Stimulated activated CD8-positive, alpha-beta memory T cell treated with anti-CD3 and anti-CD28 coated beads, Interleukin-4, amount 100 ng/mL, for 4 hours (primary cell): ENCODE measurements around the gene LAMTOR2.

Experiments
- DNase-seq, 2 donors: peaks; one replicate each; pipeline ENCODE4 v3.0.0-alpha.2; 2020; ENCODE audit warnings: low read depth in 2 of 2, low spot score in 1 of 2

The LAMTOR2 gene

DNA sequence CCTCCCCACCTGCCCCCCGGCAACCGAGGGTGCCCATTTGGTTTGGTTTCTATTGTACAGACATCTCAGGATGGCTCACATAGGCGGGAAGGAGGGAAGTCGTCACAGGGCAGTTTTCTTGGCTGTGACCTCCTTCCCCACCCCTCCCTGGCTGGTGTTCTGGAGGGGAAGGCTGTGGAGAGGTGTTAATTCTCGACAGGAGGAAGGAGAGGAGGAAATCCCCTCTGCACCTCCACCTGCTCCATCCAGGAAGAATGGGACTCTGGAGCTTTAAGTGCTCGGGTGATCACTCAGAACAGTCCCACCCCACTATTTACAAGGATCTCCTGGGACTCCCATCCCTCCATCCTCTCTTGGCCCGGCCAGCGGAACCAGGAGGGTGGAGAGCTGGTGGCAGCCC is 20.1 kb downstream of the LAMTOR2 start:
- no peak for DNase-seq

- DNase-seq, result no peak
Measured at GRCh38 chr1:156075162-156075561, 20.6 kb downstream of the LAMTOR2 start.

GRCh38 chr1:156075775-156076204 is 21.2 kb downstream of the LAMTOR2 start:
- DNase-seq, result no peak

DNA sequence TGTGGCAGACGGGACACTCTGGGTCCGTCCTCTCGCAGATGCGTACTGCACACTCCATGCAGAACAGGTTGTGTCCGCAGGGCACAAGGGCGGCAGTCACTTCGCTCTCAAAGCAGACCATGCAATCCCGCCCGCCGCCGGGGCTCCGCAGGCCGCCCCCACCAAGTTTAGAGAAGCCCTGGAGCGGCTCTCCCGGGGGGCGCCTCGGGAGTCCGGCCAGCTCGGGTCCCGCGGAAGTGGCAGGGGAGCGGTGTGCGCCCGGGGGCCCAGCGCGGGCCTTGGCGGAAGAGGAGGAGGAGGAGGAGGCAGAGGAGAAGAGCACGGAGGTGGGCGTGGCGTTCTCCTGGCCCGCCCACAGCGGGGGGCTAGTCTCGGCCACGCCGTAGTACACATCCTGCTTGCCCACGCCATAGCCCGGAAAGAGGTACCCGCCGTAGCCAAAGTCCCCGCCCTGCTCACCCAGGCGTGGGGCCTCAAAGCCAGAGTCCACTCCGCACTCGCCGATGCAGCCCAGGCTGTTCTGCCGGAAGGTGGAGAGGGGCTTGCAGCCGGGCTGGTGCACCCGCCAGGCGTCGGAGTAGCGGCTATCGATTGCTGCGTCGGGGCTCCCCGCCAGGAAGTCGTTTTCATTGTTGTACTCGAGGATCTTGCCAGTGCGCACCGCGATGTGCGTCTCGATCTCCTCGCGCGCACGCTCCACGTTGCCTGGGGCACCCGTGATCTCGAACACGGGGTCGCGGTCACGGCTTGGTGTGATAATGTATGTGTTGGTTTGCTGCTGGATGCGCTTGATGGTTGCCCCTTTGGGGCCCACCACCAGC is 22.2 kb downstream of the LAMTOR2 start:
- DNase-seq, result no peak

DNA sequence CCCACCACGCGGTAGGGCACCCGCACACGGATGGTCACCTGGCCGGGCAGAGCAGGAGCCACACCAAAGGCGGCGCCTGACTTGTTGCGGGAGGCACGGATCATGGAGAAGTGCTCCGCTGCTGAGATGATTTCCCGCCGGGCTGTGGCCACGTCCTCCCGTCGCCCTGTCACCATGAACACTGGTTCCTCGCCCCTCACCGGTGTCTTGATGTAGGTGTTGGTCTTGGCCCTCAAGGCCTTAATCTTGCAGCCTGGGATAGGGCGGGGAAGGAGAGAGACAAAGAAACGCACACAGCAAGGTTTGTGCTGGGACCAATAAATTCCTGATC is 22.8 kb downstream of the LAMTOR2 start:
- DNase-seq, result no peak

DNA sequence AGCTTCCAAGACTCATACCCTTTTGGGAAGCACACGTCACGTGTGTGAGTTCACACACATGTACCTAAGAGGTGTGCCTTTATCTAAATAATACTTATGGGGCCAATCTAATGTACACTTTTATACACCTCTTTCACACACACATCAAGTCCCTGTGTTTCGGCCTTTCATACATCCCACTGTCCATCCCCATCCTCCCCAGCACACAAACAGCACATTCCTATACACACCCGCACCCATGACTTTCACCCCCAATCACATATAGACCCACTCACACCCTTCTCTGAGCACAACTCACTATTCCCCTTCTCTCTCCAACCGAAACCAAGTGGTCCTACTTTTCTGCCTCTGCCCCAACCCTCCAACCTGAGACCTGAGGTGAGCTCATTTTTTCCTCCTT is 24.1 kb downstream of the LAMTOR2 start:
- DNase-seq, result no peak

GRCh38 chr1:156079762-156080161 is 25.2 kb downstream of the LAMTOR2 start:
- no peak for DNase-seq

DNA sequence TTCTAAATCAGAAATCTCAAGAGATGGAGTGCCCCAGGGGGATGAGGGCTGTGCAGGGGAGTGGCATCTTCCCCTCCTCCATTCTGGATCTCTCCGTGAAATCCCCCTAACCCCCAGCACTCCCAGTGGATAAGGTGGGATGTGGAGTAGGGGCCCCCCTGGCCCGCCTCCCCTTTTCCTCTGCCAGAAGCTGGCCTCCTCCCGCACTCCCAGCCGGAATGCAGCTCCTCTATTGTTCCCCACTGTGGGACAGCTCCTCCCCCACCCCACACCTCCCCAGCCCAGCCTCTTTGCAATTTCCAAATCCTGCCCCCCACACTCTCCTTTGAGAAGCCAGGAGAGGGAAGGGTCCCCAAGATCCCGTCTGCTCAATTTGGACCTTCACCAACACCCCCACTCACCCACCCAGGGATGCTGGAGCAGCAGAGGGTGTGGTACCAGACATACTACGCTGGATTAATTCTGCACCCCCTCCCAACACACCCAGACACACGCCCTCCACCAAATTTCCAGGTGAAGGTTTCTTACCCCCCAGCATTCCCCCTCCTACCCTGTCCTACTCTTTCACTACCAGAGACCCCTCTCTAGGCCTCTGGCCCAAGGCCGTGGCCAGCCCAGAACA is 25.8 kb downstream of the LAMTOR2 start:
- no peak for DNase-seq

- no peak for DNase-seq
Measured at GRCh38 chr1:156080863-156081179, 26.2 kb downstream of the LAMTOR2 start.

GRCh38 chr1:156081180-156081916 is 26.8 kb downstream of the LAMTOR2 start:
- no peak for DNase-seq

GRCh38 chr1:156081917-156082308 is 27.3 kb downstream of the LAMTOR2 start:
- no peak for DNase-seq

DNA sequence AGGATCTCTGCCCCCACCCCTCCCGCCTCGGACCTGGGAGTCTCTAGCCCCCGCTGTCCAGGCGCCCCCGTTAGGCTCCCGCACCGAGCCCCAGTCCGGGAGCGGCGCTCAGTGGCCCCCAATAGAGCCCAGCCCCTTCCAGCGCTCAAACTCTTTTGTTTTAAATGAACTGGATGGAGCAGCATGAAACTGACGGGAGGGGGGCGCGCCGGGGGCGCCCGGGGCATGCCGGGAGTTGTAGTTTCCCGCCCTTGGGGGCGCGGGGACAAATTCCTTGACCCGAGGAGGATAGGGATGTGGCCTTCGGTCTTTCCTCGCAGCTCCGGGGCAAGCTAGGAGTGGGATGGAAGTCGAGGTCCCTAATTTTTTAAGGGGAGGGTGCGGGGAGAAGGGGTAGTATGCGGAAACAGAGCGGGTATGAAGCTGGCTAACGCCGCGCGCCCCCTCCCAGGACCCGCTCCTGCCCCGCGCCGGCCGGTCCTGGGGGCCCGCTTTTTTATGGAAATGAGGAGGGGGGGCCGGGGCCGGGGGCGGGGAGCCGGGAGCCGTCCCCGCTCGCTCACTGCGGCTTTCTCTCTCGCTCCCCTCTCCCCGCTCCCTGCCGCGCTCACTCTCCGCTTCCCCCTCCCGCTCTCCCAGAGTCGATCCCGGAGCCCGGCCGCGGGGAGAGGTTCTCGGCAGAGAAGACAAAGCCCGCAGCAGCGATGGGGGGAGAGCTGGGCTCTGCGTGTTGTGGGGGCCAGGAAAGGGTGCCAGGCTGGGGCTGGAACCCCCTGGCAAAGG is 27.9 kb downstream of the LAMTOR2 start, which contains the start of gene MEX3A:
MEX3A (minus strand) TSS at position 157 of the 783 bp plus-strand sequence. CDS start 467 bp downstream, outside the sequence.
- DNase-seq, result peak in 1 of 2 donors; percentile 35

DNA sequence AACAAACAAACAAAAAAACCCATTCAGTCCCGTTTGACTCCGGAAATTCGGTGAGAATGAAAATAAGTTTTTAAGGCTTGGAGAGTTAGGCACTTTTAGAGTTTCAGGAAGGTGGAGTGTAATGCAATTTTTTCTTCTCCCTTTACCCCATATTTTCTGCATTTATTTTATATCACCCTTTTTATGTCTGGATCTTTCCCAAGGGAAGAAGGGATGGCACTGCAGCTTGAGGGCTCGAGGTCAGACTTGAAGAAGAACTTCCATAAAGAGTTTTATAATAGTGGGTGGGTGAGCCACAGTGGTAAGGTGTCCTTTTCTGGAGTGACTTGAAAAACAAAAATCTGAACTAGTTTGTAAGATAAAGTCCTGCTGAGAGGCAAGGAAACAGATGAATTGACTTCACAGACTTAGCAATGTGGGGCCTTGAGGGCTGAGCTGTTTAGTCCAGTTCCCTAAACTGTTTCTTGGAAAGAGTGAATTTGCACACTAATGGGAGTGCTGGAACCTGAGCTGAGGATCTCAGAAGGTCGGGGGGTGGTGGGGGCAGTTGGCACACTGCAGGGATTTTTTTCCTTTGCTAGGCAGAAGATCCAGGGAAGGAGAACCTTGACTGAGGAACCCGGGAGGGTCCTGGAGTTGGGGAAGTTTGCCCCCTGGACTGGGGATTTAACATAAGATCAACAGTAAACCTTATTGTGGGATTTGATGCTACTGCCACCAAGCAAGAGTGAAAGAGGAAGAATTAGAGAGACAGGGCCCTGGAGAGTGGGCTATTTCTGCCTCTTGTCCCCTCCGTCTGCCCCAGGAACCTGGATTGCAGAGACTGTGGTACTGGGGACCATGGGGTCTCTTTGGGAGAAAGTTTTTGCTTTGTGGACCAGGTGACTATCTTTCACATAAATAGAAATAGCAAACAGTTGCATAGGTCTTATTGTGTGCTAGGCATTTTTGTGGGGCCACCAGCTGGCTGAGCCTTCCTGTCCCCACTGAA is 29.5 kb downstream of the LAMTOR2 start:
- DNase-seq, result no peak

DNA sequence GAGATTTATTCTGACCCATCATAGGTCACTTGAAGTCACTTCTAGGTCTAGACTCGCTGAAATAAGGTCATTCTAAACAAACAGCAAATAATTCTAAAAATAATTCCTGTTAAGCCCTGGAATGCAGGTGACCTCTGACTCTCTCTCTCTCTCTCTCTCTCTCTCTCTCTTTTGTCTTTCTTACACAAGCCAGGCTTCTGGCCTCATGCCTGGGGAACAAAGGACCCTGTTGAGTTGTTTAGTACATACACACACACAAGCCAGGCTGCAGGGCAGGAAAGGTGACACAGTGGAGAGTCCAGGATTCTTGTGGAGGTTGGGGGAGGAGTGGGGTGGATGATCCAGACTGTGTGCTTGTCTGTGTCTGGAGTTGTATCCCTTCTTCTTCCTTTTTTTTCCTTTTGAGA is 31.7 kb downstream of the LAMTOR2 start:
- no peak for DNase-seq

GRCh38 chr1:156089704-156090103 is 35.1 kb downstream of the LAMTOR2 start:
- DNase-seq, result no peak

DNA sequence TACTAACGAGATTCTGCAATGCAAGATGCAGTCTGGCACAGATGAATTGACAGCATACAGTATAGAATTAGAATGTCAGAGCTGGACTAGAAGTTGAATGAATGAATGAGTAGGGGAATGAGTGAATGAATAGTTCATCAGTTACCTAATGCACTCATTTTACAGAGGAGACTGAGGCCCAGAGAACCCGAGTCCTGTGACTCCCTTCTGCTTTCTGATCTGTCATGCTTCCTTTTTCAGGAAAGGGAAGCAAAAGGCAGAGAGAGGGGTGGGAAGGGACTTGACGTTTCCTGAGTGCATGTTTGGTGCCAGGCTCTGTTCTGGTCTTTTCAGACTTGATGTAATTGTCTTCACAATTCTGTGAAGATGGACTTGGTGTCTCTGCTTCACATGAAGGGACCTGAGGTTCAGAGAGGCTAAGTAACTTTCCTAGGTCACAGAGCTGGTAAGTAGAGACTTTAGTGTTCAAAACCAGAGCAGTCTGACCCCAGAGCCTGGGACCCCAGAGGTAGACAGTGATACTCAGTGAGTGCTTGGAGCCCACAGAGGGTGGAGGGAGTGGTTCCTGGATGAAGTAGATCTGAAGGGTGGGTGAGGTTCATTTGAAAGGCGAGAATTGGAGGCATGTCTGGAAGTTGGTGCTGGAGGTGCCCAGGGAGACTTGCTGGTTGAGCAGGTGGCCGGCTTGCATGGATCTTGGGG is 35.7 kb downstream of the LAMTOR2 start:
- DNase-seq, result no peak

DNA sequence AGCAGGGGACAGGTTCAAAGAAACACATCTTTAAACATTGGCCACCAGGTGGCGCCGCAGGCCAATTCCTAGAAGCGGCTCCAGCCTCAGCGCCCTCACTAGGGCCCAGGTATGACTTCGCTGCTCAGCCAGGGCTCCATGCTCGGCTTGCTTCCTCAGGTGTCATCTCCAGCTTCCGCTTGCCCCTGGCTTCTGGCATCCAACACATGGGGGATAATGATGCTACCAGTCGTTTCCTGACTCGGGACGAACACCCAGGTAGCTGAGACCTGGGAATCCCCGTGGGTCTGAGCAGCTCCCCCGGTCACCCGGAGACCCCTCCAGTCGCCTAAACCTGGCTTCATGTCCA is 36.2 kb downstream of the LAMTOR2 start:
- peak; percentile 69 to 88 for DNase-seq

DNA sequence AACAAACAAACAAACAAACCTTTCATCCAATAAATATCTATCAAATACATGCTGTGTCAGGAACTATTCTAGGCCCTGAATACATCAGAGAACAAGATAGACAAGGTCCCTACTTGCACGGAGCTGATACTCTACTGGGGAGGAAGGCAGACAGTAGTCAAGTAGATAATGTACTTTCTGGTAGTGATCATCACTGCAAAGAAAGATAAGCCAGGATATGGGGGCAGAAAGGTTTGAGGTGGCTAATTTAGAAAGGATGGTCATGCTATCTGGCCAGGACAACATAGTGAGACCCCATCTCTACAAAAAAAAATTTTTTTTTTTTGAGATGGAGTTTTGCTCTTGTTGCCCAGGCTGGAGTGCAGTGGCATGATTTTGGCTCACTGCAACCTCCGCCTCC is 37.0 kb downstream of the LAMTOR2 start:
- DNase-seq, result no peak

- no peak for DNase-seq
Measured at GRCh38 chr1:156095906-156096508, 41.4 kb downstream of the LAMTOR2 start.
